Measurements from ENCODE around the gene LMF1. TPM values are rescaled to one million over a fixed set of nuclear protein-coding genes. Genes with fewer than 3 reads are reported as not detected.

LMF1 gene
- total and polyA plus RNA-seq, 2 of the 4 experiments (the other 2 are of a cell fraction): 7.7 to 13.1 TPM

DNA sequence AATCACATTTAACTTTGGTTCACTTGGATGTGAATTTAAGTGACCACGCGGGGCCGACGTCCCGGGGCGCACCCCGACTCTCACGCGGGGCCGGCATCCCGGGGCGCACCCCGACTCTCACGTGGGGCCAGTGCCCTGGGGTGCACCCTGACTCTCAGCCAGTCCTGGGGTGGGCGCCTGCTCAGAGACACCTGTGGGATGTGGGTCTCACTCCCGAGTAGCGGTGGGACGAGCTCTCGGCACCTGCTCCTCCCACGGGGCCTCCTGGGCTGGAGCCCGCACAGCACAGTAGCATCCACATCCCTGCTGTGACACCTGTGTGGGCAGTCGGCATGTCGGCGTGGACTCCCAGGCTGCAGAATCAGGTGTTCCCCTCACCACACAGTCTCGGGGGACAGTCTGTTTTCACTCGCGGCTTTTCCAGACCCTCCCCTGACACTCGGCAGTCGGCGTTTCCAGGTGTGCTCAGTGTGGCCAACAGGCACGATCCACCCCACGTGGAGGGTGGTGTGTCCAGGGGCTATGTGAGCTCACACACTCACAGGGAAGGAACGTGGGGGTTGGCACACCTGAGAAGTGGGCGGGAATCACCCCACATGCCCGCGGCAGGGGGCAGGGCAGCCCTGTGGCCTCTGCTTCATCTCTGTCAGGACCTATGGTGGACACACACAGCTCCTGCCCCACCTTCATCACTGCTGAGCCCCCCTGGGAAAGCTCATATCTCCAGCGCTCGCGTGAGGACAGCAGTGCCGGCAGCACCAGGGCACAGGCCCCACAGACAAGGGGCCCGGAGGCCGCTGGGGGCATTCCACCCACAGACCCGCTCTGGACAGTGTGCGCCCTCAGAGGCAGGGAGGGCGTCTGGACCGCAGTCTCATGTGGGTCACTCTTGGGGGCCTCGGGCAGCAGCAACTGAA, 51.8 kb downstream of the LMF1 start (continued):
- TF ChIP-seq ELK1 (IDR thresholded peaks at IDR 0.05; ENCODE audit: borderline replicate concordance, low read depth, low read length): no peak

DNA sequence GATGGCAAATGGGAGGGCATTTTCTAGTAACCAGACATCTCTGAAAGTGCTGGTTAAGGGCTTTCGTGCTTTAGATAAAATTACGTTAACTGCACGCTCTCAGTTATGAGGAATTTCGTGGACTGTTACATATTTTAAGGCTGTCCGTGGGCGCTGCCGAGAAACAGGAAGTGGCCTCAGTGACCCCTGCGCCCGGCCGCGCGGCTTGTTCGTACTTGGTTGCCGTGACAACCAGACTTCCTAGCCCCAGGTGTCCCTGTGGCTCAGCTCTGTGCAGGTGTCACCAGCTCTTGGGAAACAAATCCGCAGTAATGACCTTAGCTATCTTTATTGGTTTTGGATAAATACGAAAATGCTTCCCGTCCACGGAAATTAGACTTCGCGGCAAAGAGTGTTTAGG, 52.7 kb downstream of the LMF1 start:
- no peak overlapping the region for H4K91ac ChIP-seq (ENCODE audit: insufficient read depth, low read depth, low read length)
- H3K4ac ChIP-seq (ENCODE audit: low read depth, low read length): no peak overlapping the region
- H2AK5ac ChIP-seq (ENCODE audit: low read depth, low read length): no peak overlapping the region
- no peak overlapping the region for H2AK9ac ChIP-seq (replicated peaks; ENCODE audit: low read depth, low read length, poor library complexity)
- no peaks in the 10 kb centered on the region for H3K27me3 ChIP-seq (ENCODE audit: control insufficient read depth, insufficient read depth, low read length)
- DNase-seq: peak; percentile 11
- H3K4me1 ChIP-seq (ENCODE audit: control insufficient read depth, insufficient read depth, low read length): peaks cover 15% of the 10 kb centered on the region
- no peak overlapping the region for H4K5ac ChIP-seq (ENCODE audit: low read depth, low read length)
- no peak overlapping the region for H3K23ac ChIP-seq (ENCODE audit: low read depth, low read length)
- peaks cover 1% of the 10 kb centered on the region; the same call in 1 of the 2 replicates for H3K36me3 ChIP-seq (ENCODE audit: control insufficient read depth, insufficient read depth, low read length)
- H4K8ac ChIP-seq (ENCODE audit: low read depth in 2 of 2, low read length in 2 of 2): no peak overlapping the region
- no TSS peak for BruUV-seq (replicated peaks)
- no peak overlapping the region for H3K4me3 ChIP-seq (ENCODE audit: insufficient read depth, low read depth, low read length)
- in situ Hi-C loops (cut with MboI; ENCODE audit: low sequenced_read_pairs): no loop called here
- H2BK20ac ChIP-seq (ENCODE audit: low read depth, low read length): no peak overlapping the region
- H2AFZ ChIP-seq (replicated peaks; ENCODE audit: low read length, poor library complexity): no peak overlapping the region
- no peak overlapping the region for H2BK120ac ChIP-seq (ENCODE audit: low read depth, low read length)
- no peak overlapping the region for H3K27ac ChIP-seq (ENCODE audit: insufficient read depth, low read length)
- H3K56ac ChIP-seq (ENCODE audit: extremely low read depth, insufficient read depth, low read length): no peak overlapping the region
- H3K9me1 ChIP-seq (ENCODE audit: insufficient read depth, low read length): peaks cover 4% of the 10 kb centered on the region; the same call in 1 of the 2 replicates
- H4K20me1 ChIP-seq (ENCODE audit: insufficient read depth, low read length): no peaks in the 10 kb centered on the region
- no peak overlapping the region for H3K14ac ChIP-seq (replicated peaks; ENCODE audit: low read depth, low read length)
- intact Hi-C loops (cut with micrococcal nuclease): no loop called here
- H2BK15ac ChIP-seq (ENCODE audit: low read depth, low read length): no peak overlapping the region
- no peak overlapping the region for H3K18ac ChIP-seq (ENCODE audit: low read depth, low read length)
- ATAC-seq (ENCODE audit: low read depth): no peak
- POLR2A ChIA-PET (ENCODE audit: unreplicated experiment): no interaction called here
- H3K9me3 ChIP-seq (ENCODE audit: control insufficient read depth, insufficient read depth, low read length): peaks cover under 1% of the 10 kb centered on the region; the same call in 1 of the 2 replicates
- H3K9ac ChIP-seq (ENCODE audit: low read depth, low read length): no peak overlapping the region
- 71% methylated on average over 9 of the region's 20 CpGs; no CpG with 5 or more reads in 1 of the 2 experiments for WGBS, 2 experiments (ENCODE audit: extremely low coverage in 2 of 2, insufficient read length in 1 of 2)
- dilution Hi-C loops (cut with HindIII; ENCODE audit: low sequenced_read_pairs, unreplicated experiment): no loop called here
- H2BK5ac ChIP-seq (ENCODE audit: low read depth, low read length, poor library complexity, severe bottlenecking): no peak overlapping the region
- CTCF ChIA-PET: no interaction called here
- H3K4me2 ChIP-seq (ENCODE audit: low read depth, low read length): no peak overlapping the region
- TF ChIP-seq RFX5 (IDR thresholded peaks at IDR 0.05; ENCODE audit: low read depth, low read length): no peak
- TF ChIP-seq CEBPB (IDR thresholded peaks at IDR 0.05; ENCODE audit: low read depth, low read length): no peak
- TF ChIP-seq BHLHE40 (IDR thresholded peaks at IDR 0.05; ENCODE audit: low read depth, low read length): no peak
- TF ChIP-seq RAD21 (IDR thresholded peaks at IDR 0.05; ENCODE audit: low read length): no peak
- no peak for TF ChIP-seq ELK1 (IDR thresholded peaks at IDR 0.05; ENCODE audit: borderline replicate concordance, low read depth, low read length)
- TF ChIP-seq CHD1 (IDR thresholded peaks at IDR 0.05; ENCODE audit: low read depth, low read length): no peak
- no peak for TF ChIP-seq POLR2A (IDR thresholded peaks at IDR 0.05; ENCODE audit: low read depth, low read length)
- TF ChIP-seq, protein P1, sequence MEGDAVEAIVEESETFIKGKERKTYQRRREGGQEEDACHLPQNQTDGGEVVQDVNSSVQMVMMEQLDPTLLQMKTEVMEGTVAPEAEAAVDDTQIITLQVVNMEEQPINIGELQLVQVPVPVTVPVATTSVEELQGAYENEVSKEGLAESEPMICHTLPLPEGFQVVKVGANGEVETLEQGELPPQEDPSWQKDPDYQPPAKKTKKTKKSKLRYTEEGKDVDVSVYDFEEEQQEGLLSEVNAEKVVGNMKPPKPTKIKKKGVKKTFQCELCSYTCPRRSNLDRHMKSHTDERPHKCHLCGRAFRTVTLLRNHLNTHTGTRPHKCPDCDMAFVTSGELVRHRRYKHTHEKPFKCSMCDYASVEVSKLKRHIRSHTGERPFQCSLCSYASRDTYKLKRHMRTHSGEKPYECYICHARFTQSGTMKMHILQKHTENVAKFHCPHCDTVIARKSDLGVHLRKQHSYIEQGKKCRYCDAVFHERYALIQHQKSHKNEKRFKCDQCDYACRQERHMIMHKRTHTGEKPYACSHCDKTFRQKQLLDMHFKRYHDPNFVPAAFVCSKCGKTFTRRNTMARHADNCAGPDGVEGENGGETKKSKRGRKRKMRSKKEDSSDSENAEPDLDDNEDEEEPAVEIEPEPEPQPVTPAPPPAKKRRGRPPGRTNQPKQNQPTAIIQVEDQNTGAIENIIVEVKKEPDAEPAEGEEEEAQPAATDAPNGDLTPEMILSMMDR (conservative IDR thresholded peaks at IDR 0.05; ENCODE audit: low read depth, low read length): no peak
- no peak for TF ChIP-seq MAFK (IDR thresholded peaks at IDR 0.05; ENCODE audit: low read depth, low read length)
- no peak for TF ChIP-seq RCOR1 (IDR thresholded peaks at IDR 0.05; ENCODE audit: insufficient replicate concordance, low read length)
- no peak for TF ChIP-seq FOS (IDR thresholded peaks at IDR 0.05; ENCODE audit: low read depth, low read length)
- no peak for TF ChIP-seq MAZ (IDR thresholded peaks at IDR 0.05; ENCODE audit: borderline replicate concordance, low read depth, low read length)
- no peaks in the 10 kb centered on the region for H3K79me1 ChIP-seq (ENCODE audit: low read depth in 1 of 2, low read length in 2 of 2)
